ENCODE results near the gene ZNF793. TPM values are rescaled to one million over a fixed set of nuclear protein-coding genes. Genes with fewer than 3 reads are reported as not detected.
A peak's percentile ranks its signal among the peaks of the same experiment; 100 is the strongest.

ZNF793 gene
- total and polyA plus RNA-seq, 9 of the 15 experiments (the other 6 are each of a cell fraction or from before 2014, with no cell fraction given) = 0.02 to 0.04 (median 0.03) TPM; not detected in 6

DNA sequence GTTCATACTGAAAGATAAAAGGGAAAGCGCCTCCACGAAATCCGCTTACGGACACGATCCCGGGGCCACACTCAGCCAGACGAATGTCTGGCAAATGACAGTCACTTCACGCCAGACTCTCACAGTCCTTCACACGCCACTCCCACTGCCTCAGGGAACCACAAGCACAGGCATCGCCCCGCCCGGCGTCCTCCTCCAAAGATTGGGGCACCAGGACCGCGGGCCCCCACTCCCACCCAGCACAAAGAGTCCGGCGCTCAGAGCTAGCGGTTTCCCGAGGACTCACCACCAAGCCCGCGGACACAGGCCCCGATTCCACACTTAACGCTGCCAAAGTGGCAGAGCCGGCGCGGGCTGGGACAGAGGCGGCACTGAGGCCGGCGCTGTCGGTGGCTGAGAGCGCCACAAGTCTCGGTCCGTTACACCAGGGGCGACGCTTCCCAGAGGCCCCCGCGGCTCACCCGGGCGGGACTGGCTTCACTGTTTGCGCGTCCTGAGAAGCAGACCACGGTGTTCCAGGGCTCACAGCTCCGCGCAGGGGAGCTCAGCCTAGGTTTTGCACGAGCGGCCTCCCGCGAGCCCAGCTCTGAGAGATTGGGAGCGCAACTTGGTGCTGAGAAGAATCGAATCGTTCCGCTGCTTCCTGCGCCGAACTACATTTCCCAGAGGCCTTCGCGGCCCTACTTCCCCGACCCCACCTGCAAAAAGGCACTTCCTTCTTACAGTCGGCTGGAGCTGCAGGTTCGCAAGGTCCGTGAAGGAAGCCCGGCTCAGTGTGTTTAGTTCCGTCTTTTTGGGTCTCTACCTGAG lies 39.7 kb upstream of the ZNF793 start, which contains the start of gene ZNF569 (continued):
- TF ChIP-seq, protein P1, sequence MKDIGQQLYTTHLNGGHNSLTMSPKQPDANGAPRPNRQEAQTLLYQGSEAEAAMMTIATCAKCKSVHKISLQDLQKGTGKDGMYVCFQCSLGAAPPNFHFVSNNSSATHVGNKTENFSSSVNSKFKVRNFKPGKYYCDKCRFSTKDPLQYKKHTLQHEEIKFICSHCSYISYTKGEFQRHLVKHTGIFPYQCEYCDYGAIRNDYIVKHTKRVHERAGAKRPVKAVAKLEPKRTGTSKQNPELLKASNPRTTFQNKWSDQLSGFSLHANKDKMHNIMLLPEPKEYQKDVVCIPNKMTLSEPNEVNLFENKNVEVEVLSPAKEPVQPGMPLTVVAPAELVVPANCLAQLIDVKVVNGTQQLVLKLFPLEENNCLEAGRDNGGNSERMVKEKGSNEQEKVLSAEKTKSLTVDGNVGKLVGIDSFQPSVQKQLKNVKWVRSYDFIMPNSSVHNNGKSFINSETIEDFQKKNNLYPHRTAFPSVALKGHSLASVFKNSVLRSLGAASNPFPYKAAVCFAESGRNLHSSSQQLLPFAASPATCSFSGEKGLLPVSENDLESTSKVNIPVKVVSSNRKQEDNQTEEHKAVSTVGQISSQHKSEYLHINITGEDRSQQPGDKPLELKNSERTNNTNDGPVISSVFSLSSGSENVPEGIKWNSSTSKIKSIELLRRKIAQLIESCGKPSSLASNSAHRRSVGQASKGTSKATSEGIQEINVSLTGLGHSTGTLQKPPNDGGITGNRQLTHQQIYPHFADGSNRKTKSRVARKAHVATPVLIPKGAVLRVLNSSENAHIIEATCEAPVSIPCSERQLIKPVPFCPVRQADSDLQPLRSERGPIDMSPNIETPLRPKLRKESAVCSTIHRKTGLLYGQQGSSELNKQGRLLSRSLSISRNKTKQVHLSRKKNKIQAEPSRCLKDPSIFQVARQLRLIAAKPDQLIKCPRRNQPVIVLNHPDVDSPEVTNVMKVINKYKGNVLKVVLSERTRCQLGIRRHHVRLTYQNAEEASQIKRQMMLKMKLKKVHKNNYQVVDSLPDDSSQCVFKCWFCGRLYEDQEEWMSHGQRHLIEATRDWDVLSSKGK (CRISPR knock-in tag; IDR thresholded peaks at IDR 0.05) = no peak
- TF ChIP-seq ZBTB1 (CRISPR knock-in tag; IDR thresholded peaks at IDR 0.05; ENCODE audit: borderline replicate concordance, low read depth) (no peak), ZNF785 (CRISPR knock-in tag; IDR thresholded peaks at IDR 0.05) (no peak), ZNF41 (CRISPR knock-in tag; conservative IDR thresholded peaks at IDR 0.05) (no peak), ZNF253 (CRISPR knock-in tag; conservative IDR thresholded peaks at IDR 0.05) (no peak), NCOA1 (IDR thresholded peaks at IDR 0.05; ENCODE audit: low read depth) (peak; percentile 95), NCOA6 (IDR thresholded peaks at IDR 0.05) (no peak), TARDBP (IDR thresholded peaks at IDR 0.05) (no peak), CC2D1A (IDR thresholded peaks at IDR 0.05) (no peak), SMARCA4 (IDR thresholded peaks at IDR 0.05) (no peak)
- TF ChIP-seq, protein P2, sequence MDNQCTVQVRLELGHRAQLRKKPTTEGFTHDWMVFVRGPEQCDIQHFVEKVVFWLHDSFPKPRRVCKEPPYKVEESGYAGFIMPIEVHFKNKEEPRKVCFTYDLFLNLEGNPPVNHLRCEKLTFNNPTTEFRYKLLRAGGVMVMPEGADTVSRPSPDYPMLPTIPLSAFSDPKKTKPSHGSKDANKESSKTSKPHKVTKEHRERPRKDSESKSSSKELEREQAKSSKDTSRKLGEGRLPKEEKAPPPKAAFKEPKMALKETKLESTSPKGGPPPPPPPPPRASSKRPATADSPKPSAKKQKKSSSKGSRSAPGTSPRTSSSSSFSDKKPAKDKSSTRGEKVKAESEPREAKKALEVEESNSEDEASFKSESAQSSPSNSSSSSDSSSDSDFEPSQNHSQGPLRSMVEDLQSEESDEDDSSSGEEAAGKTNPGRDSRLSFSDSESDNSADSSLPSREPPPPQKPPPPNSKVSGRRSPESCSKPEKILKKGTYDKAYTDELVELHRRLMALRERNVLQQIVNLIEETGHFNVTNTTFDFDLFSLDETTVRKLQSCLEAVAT (IDR thresholded peaks at IDR 0.05) = no peak
- TF ChIP-seq, protein P3, sequence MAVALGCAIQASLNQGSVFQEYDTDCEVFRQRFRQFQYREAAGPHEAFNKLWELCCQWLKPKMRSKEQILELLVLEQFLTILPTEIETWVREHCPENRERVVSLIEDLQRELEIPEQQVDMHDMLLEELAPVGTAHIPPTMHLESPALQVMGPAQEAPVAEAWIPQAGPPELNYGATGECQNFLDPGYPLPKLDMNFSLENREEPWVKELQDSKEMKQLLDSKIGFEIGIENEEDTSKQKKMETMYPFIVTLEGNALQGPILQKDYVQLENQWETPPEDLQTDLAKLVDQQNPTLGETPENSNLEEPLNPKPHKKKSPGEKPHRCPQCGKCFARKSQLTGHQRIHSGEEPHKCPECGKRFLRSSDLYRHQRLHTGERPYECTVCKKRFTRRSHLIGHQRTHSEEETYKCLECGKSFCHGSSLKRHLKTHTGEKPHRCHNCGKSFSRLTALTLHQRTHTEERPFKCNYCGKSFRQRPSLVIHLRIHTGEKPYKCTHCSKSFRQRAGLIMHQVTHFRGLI (CRISPR knock-in tag; IDR thresholded peaks at IDR 0.05) = no peak
- TF ChIP-seq, protein P4, sequence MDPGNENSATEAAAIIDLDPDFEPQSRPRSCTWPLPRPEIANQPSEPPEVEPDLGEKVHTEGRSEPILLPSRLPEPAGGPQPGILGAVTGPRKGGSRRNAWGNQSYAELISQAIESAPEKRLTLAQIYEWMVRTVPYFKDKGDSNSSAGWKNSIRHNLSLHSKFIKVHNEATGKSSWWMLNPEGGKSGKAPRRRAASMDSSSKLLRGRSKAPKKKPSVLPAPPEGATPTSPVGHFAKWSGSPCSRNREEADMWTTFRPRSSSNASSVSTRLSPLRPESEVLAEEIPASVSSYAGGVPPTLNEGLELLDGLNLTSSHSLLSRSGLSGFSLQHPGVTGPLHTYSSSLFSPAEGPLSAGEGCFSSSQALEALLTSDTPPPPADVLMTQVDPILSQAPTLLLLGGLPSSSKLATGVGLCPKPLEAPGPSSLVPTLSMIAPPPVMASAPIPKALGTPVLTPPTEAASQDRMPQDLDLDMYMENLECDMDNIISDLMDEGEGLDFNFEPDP (CRISPR knock-in tag; IDR thresholded peaks at IDR 0.05) = no peak
- TF ChIP-seq, protein P5, sequence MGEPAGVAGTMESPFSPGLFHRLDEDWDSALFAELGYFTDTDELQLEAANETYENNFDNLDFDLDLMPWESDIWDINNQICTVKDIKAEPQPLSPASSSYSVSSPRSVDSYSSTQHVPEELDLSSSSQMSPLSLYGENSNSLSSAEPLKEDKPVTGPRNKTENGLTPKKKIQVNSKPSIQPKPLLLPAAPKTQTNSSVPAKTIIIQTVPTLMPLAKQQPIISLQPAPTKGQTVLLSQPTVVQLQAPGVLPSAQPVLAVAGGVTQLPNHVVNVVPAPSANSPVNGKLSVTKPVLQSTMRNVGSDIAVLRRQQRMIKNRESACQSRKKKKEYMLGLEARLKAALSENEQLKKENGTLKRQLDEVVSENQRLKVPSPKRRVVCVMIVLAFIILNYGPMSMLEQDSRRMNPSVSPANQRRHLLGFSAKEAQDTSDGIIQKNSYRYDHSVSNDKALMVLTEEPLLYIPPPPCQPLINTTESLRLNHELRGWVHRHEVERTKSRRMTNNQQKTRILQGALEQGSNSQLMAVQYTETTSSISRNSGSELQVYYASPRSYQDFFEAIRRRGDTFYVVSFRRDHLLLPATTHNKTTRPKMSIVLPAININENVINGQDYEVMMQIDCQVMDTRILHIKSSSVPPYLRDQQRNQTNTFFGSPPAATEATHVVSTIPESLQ (CRISPR knock-in tag; IDR thresholded peaks at IDR 0.05) = no peak
- TF ChIP-seq, protein P6, sequence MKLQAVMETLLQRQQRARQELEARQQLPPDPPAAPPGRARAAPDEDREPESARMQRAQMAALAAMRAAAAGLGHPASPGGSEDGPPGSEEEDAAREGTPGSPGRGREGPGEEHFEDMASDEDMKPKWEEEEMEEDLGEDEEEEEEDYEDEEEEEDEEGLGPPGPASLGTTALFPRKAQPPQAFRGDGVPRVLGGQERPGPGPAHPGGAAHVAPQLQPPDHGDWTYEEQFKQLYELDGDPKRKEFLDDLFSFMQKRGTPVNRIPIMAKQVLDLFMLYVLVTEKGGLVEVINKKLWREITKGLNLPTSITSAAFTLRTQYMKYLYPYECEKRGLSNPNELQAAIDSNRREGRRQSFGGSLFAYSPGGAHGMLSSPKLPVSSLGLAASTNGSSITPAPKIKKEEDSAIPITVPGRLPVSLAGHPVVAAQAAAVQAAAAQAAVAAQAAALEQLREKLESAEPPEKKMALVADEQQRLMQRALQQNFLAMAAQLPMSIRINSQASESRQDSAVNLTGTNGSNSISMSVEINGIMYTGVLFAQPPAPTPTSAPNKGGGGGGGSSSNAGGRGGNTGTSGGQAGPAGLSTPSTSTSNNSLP (IDR thresholded peaks at IDR 0.05; ENCODE audit: borderline replicate concordance, low read depth, low read length) = no peak

Data from K562 (cell line).